Left forelimb (tissue), 1 donor: ENCODE results near the gene NTRK2.

ENCODE experiments used
- DNase-seq: peaks from one replicate; pipeline ENCODE4 v3.0.0-alpha.2; 2018; ENCODE audit warnings: low spot score

Gene NTRK2

GRCh38 chr9:85024374-85024773 is 354.8 kb downstream of the NTRK2 start:
- no peak for DNase-seq

GRCh38 chr9:85025638-85026037 is 356.1 kb downstream of the NTRK2 start:
- DNase-seq = no peak

- DNase-seq = no peak
These were observed 358.3 kb downstream of the NTRK2 start for GRCh38 chr9:85027870-85028269.

- no peak for DNase-seq
These were observed 360.8 kb downstream of the NTRK2 start for GRCh38 chr9:85030316-85030715.

GRCh38 chr9:85036496-85036895 is 367.0 kb downstream of the NTRK2 start:
- no peak for DNase-seq

GRCh38 chr9:85038061-85038460 is 368.5 kb downstream of the NTRK2 start:
- no peak for DNase-seq

GRCh38 chr9:85038824-85039608 is 369.5 kb downstream of the NTRK2 start:
- DNase-seq = no peak

- no peak for DNase-seq
These were observed 370.6 kb downstream of the NTRK2 start for GRCh38 chr9:85040146-85040545.

- no peak for DNase-seq
These were observed 371.4 kb downstream of the NTRK2 start for GRCh38 chr9:85040821-85041465.

GRCh38 chr9:85041466-85042137 is 372.1 kb downstream of the NTRK2 start:
- no peak for DNase-seq

GRCh38 chr9:85042981-85043647 is 373.6 kb downstream of the NTRK2 start:
- no peak for DNase-seq

- no peak for DNase-seq
These were observed 375.7 kb downstream of the NTRK2 start for GRCh38 chr9:85045271-85045670.

- DNase-seq = no peak
These were observed 376.9 kb downstream of the NTRK2 start for GRCh38 chr9:85046475-85046874.

- DNase-seq = no peak
These were observed 383.8 kb downstream of the NTRK2 start for GRCh38 chr9:85053206-85053786.

GRCh38 chr9:85054017-85054416 is 384.5 kb downstream of the NTRK2 start:
- DNase-seq = no peak

- DNase-seq = no peak
These were observed 386.1 kb downstream of the NTRK2 start for GRCh38 chr9:85055506-85056202.

GRCh38 chr9:85056203-85056572 is 386.7 kb downstream of the NTRK2 start:
- DNase-seq = no peak

GRCh38 chr9:85061969-85062368 is 392.4 kb downstream of the NTRK2 start:
- no peak for DNase-seq

- DNase-seq = no peak
These were observed 393.0 kb downstream of the NTRK2 start for GRCh38 chr9:85062385-85063022.

- DNase-seq = no peak
These were observed 395.4 kb downstream of the NTRK2 start for GRCh38 chr9:85064811-85065371.

- DNase-seq = no peak
These were observed 398.3 kb downstream of the NTRK2 start for GRCh38 chr9:85067792-85068191.
